Neural cell (in vitro differentiated cells): ENCODE measurements around the gene FBXO38. TPM values are rescaled to one million over a fixed set of nuclear protein-coding genes. Genes with fewer than 3 reads are reported as not detected.

Experiments
- H2AFZ ChIP-seq: fragments of 200-600, 300-800 bp; sonication (generic), shearing (Covaris generic); 2 replicates; pipeline ENCODE4 v1.6.0; 2014; ENCODE audit warnings: low read depth, mild to moderate bottlenecking, antibody characterized with exemption, low read length, moderate library complexity
- H3F3A ChIP-seq: fragments of 200-600 bp; shearing (Covaris generic); 2 replicates; pipeline ENCODE4 v1.6.1; 2016; ENCODE audit warnings: mild to moderate bottlenecking, moderate library complexity, mixed read lengths, antibody characterized with exemption, low read length; ENCODE audit not compliant: insufficient read depth, poor library complexity, severe bottlenecking
- H3K27ac ChIP-seq: fragments of 200-600, 300-800 bp; sonication (generic), shearing (Covaris generic); 2 replicates; pipeline ENCODE4 v1.5.1; 2014; ENCODE audit warnings: mild to moderate bottlenecking, low read length, moderate library complexity
- H3K27me3 ChIP-seq: fragments of 300-800, 200-600 bp; sonication (generic), shearing (Covaris generic); 2 replicates; pipeline ENCODE4 v1.6.0; 2014; ENCODE audit warnings: mild to moderate bottlenecking, low read depth, low read length, moderate library complexity; ENCODE audit not compliant: insufficient read depth
- H3K36me3 ChIP-seq: fragments of 300-800, 200-600 bp; sonication (generic), shearing (Covaris generic); 2 replicates; pipeline ENCODE4 v1.5.1; 2014; ENCODE audit warnings: mild to moderate bottlenecking, antibody characterized with exemption, low read length, moderate library complexity; ENCODE audit not compliant: insufficient read depth
- H3K4me2 ChIP-seq: fragments of 300-800, 200-600 bp; sonication (generic), shearing (Covaris generic); 2 replicates; pipeline ENCODE4 v1.6.0; 2014; ENCODE audit warnings: mild to moderate bottlenecking, low read length
- H3K4me3 ChIP-seq: fragments of 300-800, 200-600 bp; sonication (generic), shearing (Covaris generic); 2 replicates; pipeline ENCODE4 v1.5.1; 2014; ENCODE audit warnings: mild to moderate bottlenecking, low read length, moderate library complexity
- H3K79me2 ChIP-seq: fragments of 200-600 bp; shearing (Covaris generic); replicated peaks from 2 replicates; pipeline ENCODE4 v1.6.0; 2014; ENCODE audit warnings: mild to moderate bottlenecking, low read length, moderate library complexity; ENCODE audit not compliant: insufficient read depth
- H3K9ac ChIP-seq: fragments of 300-800, 200-600 bp; sonication (generic), shearing (Covaris generic); 2 replicates; pipeline ENCODE4 v1.6.1; 2016; ENCODE audit warnings: mild to moderate bottlenecking, low read length, mixed read lengths
- H3K9me2 ChIP-seq: fragments of 200-600 bp; shearing (Covaris generic); 2 replicates; pipeline ENCODE4 v1.6.1; 2016; ENCODE audit warnings: mild to moderate bottlenecking, low read length, mixed read lengths; ENCODE audit not compliant: insufficient read depth
- H3K9me3 ChIP-seq: fragments of 200-600, 300-800 bp; sonication (generic), shearing (Covaris generic); 2 replicates; pipeline ENCODE4 v1.6.1; 2016; ENCODE audit warnings: mild to moderate bottlenecking, mixed run types, low read length, moderate library complexity, mixed read lengths
- H4K20me1 ChIP-seq: fragments of 200-600 bp; shearing (Covaris generic); 2 replicates; pipeline ENCODE4 v1.6.1; 2016; ENCODE audit warnings: mild to moderate bottlenecking, mixed run types; ENCODE audit not compliant: insufficient read depth
- CTCF ChIP-seq: fragments of 450-650 bp; IDR thresholded peaks from 2 replicates; pipeline ENCODE4 v1.5.1; 2014; ENCODE audit warnings: antibody characterized with exemption, mild to moderate bottlenecking, moderate library complexity; ENCODE audit not compliant: poor library complexity, severe bottlenecking
- EP300 ChIP-seq: fragments of 450-650 bp; conservative IDR thresholded peaks from 2 replicates; pipeline ENCODE4 v1.6.1; 2014; ENCODE audit warnings: antibody characterized with exemption, mild to moderate bottlenecking, moderate library complexity; ENCODE audit not compliant: poor library complexity, severe bottlenecking
- EZH2 ChIP-seq: fragments of 200-600, 300-800 bp; shearing (Covaris generic), sonication (generic); IDR thresholded peaks from 2 replicates; pipeline ENCODE4 v1.6.1; 2014; ENCODE audit warnings: antibody characterized with exemption, low read length, borderline replicate concordance, mild to moderate bottlenecking; ENCODE audit not compliant: insufficient read depth, poor library complexity, severe bottlenecking
- MXI1 ChIP-seq: fragments of 450-650 bp; conservative IDR thresholded peaks from 2 replicates; pipeline ENCODE4 v1.6.1; 2014; ENCODE audit warnings: antibody characterized with exemption, mild to moderate bottlenecking; ENCODE audit not compliant: poor library complexity, severe bottlenecking
- POLR2AphosphoS5 ChIP-seq: IDR thresholded peaks from 2 replicates; pipeline ENCODE4 v1.6.1; 2012
- RAD21 ChIP-seq: fragments of 450-650 bp; conservative IDR thresholded peaks from 2 replicates; pipeline ENCODE4 v1.6.1; 2014; ENCODE audit warnings: antibody characterized with exemption, mild to moderate bottlenecking, moderate library complexity
- REST ChIP-seq: IDR thresholded peaks from 2 replicates; pipeline ENCODE4 v1.6.1; 2012; ENCODE audit warnings: borderline replicate concordance
- SMC3 ChIP-seq: fragments of 450-650 bp; conservative IDR thresholded peaks from 2 replicates; pipeline ENCODE4 v1.6.1; 2014; ENCODE audit warnings: antibody characterized with exemption, mild to moderate bottlenecking, moderate library complexity; ENCODE audit not compliant: poor library complexity
- TAF1 ChIP-seq: IDR thresholded peaks from 2 replicates; pipeline ENCODE4 v1.6.1; 2012; ENCODE audit warnings: low read depth
- polyA plus RNA-seq: library from polyadenylated mRNA; depleted of rRNA; stranded (reverse); fragments of >200 nt; gene quantifications from 2 replicates; pipeline ENCODE4 v1.2.3, GENCODE V29; 2014

Gene FBXO38
- polyA plus RNA-seq, 1 donor from 2014 or later, result 69.1 TPM

GRCh38 chr5:148406406-148406805 is 22.6 kb downstream of the FBXO38 start:
- Histone ChIP-seq H3K27me3 (no peaks in the 10 kb centered on the region), H3K36me3 (peaks cover 19% of the 10 kb centered on the region), H3K4me3 (no peak overlapping the region), H3K27ac (no peak overlapping the region), H3K4me2 (no peak overlapping the region), H3K9ac (no peak overlapping the region), H3F3A (no peaks in the 10 kb centered on the region), H3K9me2 (no peaks in the 10 kb centered on the region), H3K9me3 (no peaks in the 10 kb centered on the region), H3K79me2 (no peaks in the 10 kb centered on the region), H2AFZ (no peak overlapping the region), H4K20me1 (no peaks in the 10 kb centered on the region)
- TF ChIP-seq REST, result no peak
- TF ChIP-seq RAD21, result no peak
- no peak for TF ChIP-seq SMC3
- no peak for TF ChIP-seq TAF1
- no peak for TF ChIP-seq EP300
- TF ChIP-seq POLR2AphosphoS5, result no peak
- no peak for TF ChIP-seq EZH2
- TF ChIP-seq MXI1, result no peak
- TF ChIP-seq CTCF, result no peak

GRCh38 chr5:148408092-148408491 is 24.3 kb downstream of the FBXO38 start:
- no peaks in the 10 kb centered on the region for H3F3A ChIP-seq
- no peaks in the 10 kb centered on the region for H3K79me2 ChIP-seq
- H3K9me2 ChIP-seq, result no peaks in the 10 kb centered on the region
- no peak overlapping the region for H3K9ac ChIP-seq
- no peaks in the 10 kb centered on the region for H3K27me3 ChIP-seq
- no peak overlapping the region for H3K4me2 ChIP-seq
- no peaks in the 10 kb centered on the region for H4K20me1 ChIP-seq
- no peak for TF ChIP-seq RAD21
- TF ChIP-seq POLR2AphosphoS5, result no peak
- no peak for TF ChIP-seq CTCF
- no peak for TF ChIP-seq EP300
- TF ChIP-seq SMC3, result no peak
- TF ChIP-seq EZH2, result no peak
- TF ChIP-seq MXI1, result no peak
- no peak for TF ChIP-seq TAF1
- no peak for TF ChIP-seq REST
- no peak overlapping the region for H3K27ac ChIP-seq
- peaks cover 19% of the 10 kb centered on the region for H3K36me3 ChIP-seq
- H3K4me3 ChIP-seq, result no peak overlapping the region
- H2AFZ ChIP-seq, result no peak overlapping the region
- no peaks in the 10 kb centered on the region for H3K9me3 ChIP-seq
